Psoas muscle (tissue), 8 donors: ENCODE measurements around the gene DOCK8. TPM values are rescaled to one million over a fixed set of nuclear protein-coding genes. Genes with fewer than 3 reads are reported as not detected.

Experiments used
- ATAC-seq, 4 donors: fragments of 200-7000 bp; cut with Tn5 transposase; one replicate each; pipeline ENCODE4 v1.9.1; 2020; ENCODE audit warnings: moderate library complexity in 3 of 4, mild to moderate bottlenecking in 2 of 4
- DNase-seq, 2 donors: peaks; one replicate each; pipeline ENCODE4 v3.0.0-alpha.2; 2020
- H3K27ac ChIP-seq: fragments of 200-600 bp; one replicate; pipeline ENCODE4 v1.8.0; 2022
- H3K27me3 ChIP-seq, 3 donors: fragments of 200-600 bp in 1 of 3; one replicate each; pipeline versions ENCODE4 v1.6.1 to v1.8.0; 2013 to 2022; ENCODE audit warnings: low read length in 2 of 3, mild to moderate bottlenecking in 2 of 3, moderate library complexity in 1 of 3; ENCODE audit not compliant: insufficient read depth in 3 of 3
- H3K36me3 ChIP-seq, 2 donors: fragments of 200-600 bp in 1 of 2; one replicate each; pipeline versions ENCODE4 v1.6.1 to v1.8.0; 2013 to 2022; ENCODE audit warnings: low read depth in 1 of 2, mild to moderate bottlenecking in 1 of 2, moderate library complexity in 1 of 2; ENCODE audit not compliant: insufficient read depth in 1 of 2
- H3K4me1 ChIP-seq: fragments of 200-600 bp; one replicate; pipeline ENCODE4 v1.8.0; 2022
- H3K4me3 ChIP-seq: fragments of 200-600 bp; one replicate; pipeline ENCODE4 v1.8.0; 2022; ENCODE audit warnings: mild to moderate bottlenecking
- H3K9me3 ChIP-seq: fragments of 200-600 bp; one replicate; pipeline ENCODE4 v1.8.0; 2022
- CTCF ChIP-seq: fragments of 200-600 bp; IDR thresholded peaks from one replicate; pipeline ENCODE4 v1.8.0; 2022; ENCODE audit warnings: antibody characterized with exemption
- WGBS, 3 donors: extraction: QIAGEN DNeasy Blood & Tissue Kit; methylation state at CpG; one replicate each; pipeline versions ENCODE4 v1.1.6 to v1.1.7; 2013; 5-methylcytosine and 5-hydroxymethylcytosine counted together
- intact Hi-C, 2 donors: fragments of 100-400 bp; cut with DNase I; formaldehyde crosslinking; loops; one replicate each; pipeline versions ENCODE4 v1.11.0 to v1.14.2; 2022
- polyA plus RNA-seq, 3 donors: library from polyadenylated mRNA; stranded (reverse); fragments of 200-250 nt; gene quantifications; one replicate each; pipeline ENCODE4 v1.2.3, GENCODE V29; 2013
- total RNA-seq, 4 donors: library from RNA; stranded (reverse); fragmentation: NEBNext Ultra II Directional in 2 of 4; extraction: Animal tissue kit (Norgen Biotek cat#: 25700) in 2 of 4; gene quantifications; one replicate each; pipeline versions ENCODE4 v1.2.1 to v1.2.4, GENCODE V29; 2021 to 2023
- donor health status: healthy with polysubstance abuse.
- donor health status: DM: no; HTN: no; CAD: no; lungs with moderate emphysema.
- donor health status: Bipolar disorder and iron deficiency.
- donor health status: healthy.
- donor health status: DM: yes; HTN: yes; CAD: no.
- donor health status: DM: no; HTN: no; CAD: no.
- donor health status: DM: no; HTN: no; CAD: no.
- donor health status: DM: yes; HTN: yes; CAD: no.

Gene DOCK8
- total and polyA plus RNA-seq, 7 donors = 0.32 to 2.8 (median 2.0) TPM

DNA sequence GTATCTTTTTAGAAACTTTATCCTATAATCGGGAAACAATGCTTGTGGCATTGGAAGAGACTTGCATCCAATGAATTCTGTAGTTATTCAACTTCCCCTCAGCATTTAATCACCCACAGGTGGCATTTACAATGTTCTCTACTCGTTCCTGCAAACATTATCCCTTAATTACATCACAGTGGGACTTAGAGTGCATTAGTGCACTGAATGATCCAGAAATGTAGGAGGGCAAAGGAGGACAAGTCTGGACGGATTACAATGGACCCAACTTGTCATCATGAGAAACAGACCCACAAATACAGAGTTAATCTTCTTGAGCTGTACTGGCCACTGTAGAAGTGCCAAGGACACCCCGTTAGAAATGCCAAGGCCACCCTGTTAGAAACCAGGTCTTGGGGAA lies 129.1 kb downstream of the DOCK8 start:
- no peak for ATAC-seq
- Histone ChIP-seq H3K9me3 (no peaks in the 10 kb centered on the region), H3K27ac (no peak overlapping the region), H3K27me3 (no peaks in the 10 kb centered on the region), H3K36me3 (no peaks in the 10 kb centered on the region), H3K4me3 (no peak overlapping the region), H3K4me1 (no peaks in the 10 kb centered on the region)
- intact Hi-C loops = loop anchor here in 1 of 2 donors (10.0 kb wide), 1 partner anchor 201 kb away; no protein-coding TSS in a partner anchor
- 24 to 56% (median 34%) methylated on average over 4 of the region's 4 CpGs for WGBS, 3 donors
- TF ChIP-seq CTCF = no peak
- no peak for DNase-seq

GRCh38 chr9:346111-346571 lies 131.5 kb downstream of the DOCK8 start:
- intact Hi-C loops = loop anchor here in 1 of 2 donors (10.0 kb wide), 1 partner anchor 199 kb away; no protein-coding TSS in a partner anchor
- Histone ChIP-seq H3K27me3 (peaks cover 0 to 6% (median 0%) of the 10 kb centered on the region in 3 donors), H3K9me3 (no peaks in the 10 kb centered on the region), H3K4me3 (no peak overlapping the region), H3K4me1 (no peaks in the 10 kb centered on the region), H3K36me3 (no peaks in the 10 kb centered on the region), H3K27ac (no peak overlapping the region)
- 38 to 46% (median 44%) methylated on average over 8 of the region's 8 CpGs for WGBS, 3 donors
- no peak for TF ChIP-seq CTCF
- DNase-seq (no peak), ATAC-seq (peak; percentile 23 to 50 (median 42))

- Histone ChIP-seq H3K4me1 (no peaks in the 10 kb centered on the region), H3K36me3 (no peaks in the 10 kb centered on the region), H3K27ac (no peak overlapping the region), H3K9me3 (no peaks in the 10 kb centered on the region), H3K4me3 (no peak overlapping the region), H3K27me3 (peaks cover 0 to 6% (median 2%) of the 10 kb centered on the region in 3 donors)
- ATAC-seq = peak; percentile 33 to 79 (median 60)
- no peak for DNase-seq
- peak; percentile 88 for TF ChIP-seq CTCF
- intact Hi-C loops = loop anchor here in 1 of 2 donors (10.0 kb wide), 1 partner anchor 197 kb away; no protein-coding TSS in a partner anchor
- WGBS, 3 donors = 16 to 24% (median 18%) methylated on average over 9 of the region's 9 CpGs
Observed at GRCh38 chr9:347667-348292, 133.1 kb downstream of the DOCK8 start.

DNA sequence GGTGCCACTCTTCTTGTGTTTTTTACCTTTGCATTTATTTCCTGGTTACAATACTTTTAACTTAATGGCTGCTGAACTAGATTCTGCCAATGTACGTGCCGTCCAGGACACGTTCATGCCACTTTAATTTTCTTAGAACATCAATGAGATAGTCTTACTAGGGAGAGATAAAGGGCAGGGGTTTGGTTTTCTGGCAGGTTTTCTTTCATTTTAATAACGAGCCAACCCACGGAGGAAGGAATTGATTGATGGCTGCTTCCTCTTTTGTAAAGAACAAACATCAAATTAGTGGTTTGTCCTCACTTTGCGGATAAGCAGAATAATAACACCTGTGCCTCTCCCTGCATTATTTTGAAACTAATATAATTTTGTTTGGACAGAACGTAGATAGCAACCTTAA lies 135.7 kb downstream of the DOCK8 start:
- intact Hi-C loops = no loop called here
- H3K27me3 ChIP-seq = peaks cover 0 to 6% (median 2%) of the 10 kb centered on the region in 3 donors
- no peak for ATAC-seq
- TF ChIP-seq CTCF = no peak
- H3K27ac ChIP-seq = no peak overlapping the region
- DNase-seq = no peak
- H3K4me3 ChIP-seq = no peak overlapping the region
- no peaks in the 10 kb centered on the region for H3K36me3 ChIP-seq
- 55 to 67% (median 56%) methylated on average over 7 of the region's 7 CpGs for WGBS, 3 donors
- H3K9me3 ChIP-seq = no peaks in the 10 kb centered on the region
- no peaks in the 10 kb centered on the region for H3K4me1 ChIP-seq
